HepG2 (cell line): ENCODE measurements around the gene MYADML2. TPM values are rescaled to one million over a fixed set of nuclear protein-coding genes. Genes with fewer than 3 reads are reported as not detected.

Source experiments
- IRF2 ChIP-seq: IDR thresholded peaks from 2 replicates; pipeline ENCODE4 v1.6.1; 2018; ENCODE audit warnings: missing genetic modification reagents, missing compliant biosample characterization
- RAD21 ChIP-seq: fragments of 450-650 bp; formaldehyde crosslinking; IDR thresholded peaks from 2 replicates; pipeline ENCODE4 v1.5.0; 2020; ENCODE audit warnings: mild to moderate bottlenecking
- RELA ChIP-seq: sonication (generic); formaldehyde crosslinking; IDR thresholded peaks from 2 replicates; pipeline ENCODE4 v1.4.0; 2020; ENCODE audit warnings: missing genetic modification reagents
- ZNF883 ChIP-seq: sonication (generic); formaldehyde crosslinking; IDR thresholded peaks from 2 replicates; pipeline ENCODE4 v1.5.1; 2020; ENCODE audit warnings: mild to moderate bottlenecking, missing genetic modification reagents; ENCODE audit errors: not compliant biosample characterization
- polyA plus RNA-seq, 8 experiments: library from polyadenylated mRNA; depleted of rRNA in 3 of 8; stranded (reverse) in 7 of 8; unstranded in 1 of 8; fragments of >200 nt; fragmentation: Illumina TruSeq in 4 of 8; extraction: Trizol in 4 of 8; gene quantifications; 2 replicates each; pipeline versions ENCODE4 v1.2.1 to v1.2.3, GENCODE V29; 2011 to 2016; ENCODE audit warnings: low read depth in 4 of 8, missing spikeins in 1 of 8, mixed read lengths in 1 of 8; ENCODE audit not compliant: insufficient read depth in 1 of 8
- total RNA-seq, 5 experiments: library from RNA; depleted of rRNA; stranded (reverse); fragments of >200 nt; fragmentation: Illumina TruSeq; extraction: Trizol; gene quantifications; 2 replicates each; pipeline ENCODE4 v1.2.3, GENCODE V29; 2016; ENCODE audit warnings: low read depth in 1 of 5
- TF ChIP-seq, protein P1 (sequence below): IDR thresholded peaks from 2 replicates; pipeline ENCODE4 v1.6.1; 2016; ENCODE audit warnings: low read depth, control low read depth
- TF ChIP-seq, protein P2 (sequence below): sonication (generic); formaldehyde crosslinking; IDR thresholded peaks from 2 replicates; pipeline ENCODE4 v1.9.0; 2021; ENCODE audit warnings: mild to moderate bottlenecking, missing genetic modification reagents
- TF ChIP-seq, protein P3 (sequence below): sonication (generic); formaldehyde crosslinking; IDR thresholded peaks from 2 replicates; pipeline ENCODE4 v1.4.0; 2020; ENCODE audit warnings: missing genetic modification reagents
- TF ChIP-seq, protein P4 (sequence below): sonication (generic); formaldehyde crosslinking; IDR thresholded peaks from 2 replicates; pipeline ENCODE4 v1.5.1; 2020; ENCODE audit warnings: mild to moderate bottlenecking, missing genetic modification reagents, moderate library complexity

The MYADML2 gene
- total and polyA plus RNA-seq, 2 of the 13 experiments (the other 11 are each of a cell fraction or from before 2014, with no cell fraction given), result not detected

DNA sequence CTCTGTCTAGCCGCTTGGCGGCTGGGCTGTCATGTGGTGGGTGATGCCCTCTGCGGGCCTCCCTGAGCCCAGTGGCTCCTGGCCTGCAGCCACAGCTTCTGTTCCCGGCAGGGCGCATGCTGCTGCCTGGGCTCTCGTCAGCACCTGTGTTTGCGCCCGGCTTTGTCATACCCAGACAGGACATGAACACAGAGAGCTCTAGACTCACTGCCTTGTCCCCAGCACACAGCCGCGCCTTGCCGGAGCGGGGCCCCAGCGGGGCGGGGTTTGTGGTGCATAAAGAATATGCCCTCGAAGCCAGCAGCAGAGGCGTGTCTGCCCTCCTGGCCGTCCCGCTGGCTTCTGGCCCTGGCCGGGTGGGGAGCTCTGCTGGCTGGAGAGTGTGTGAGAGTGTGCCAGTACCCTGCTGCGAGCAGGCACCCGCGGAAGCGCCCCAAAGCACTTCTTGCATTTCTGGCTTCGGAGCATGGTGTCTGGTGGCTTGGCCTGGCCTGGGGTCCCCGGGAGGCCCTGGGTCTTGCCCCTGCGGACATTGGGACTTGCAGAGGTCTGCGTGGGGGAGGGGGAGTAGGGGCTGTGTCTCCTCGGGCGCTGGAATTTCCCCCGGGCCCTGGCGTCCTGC, 44.8 kb upstream of the MYADML2 start (continued):
- TF ChIP-seq, protein P1, sequence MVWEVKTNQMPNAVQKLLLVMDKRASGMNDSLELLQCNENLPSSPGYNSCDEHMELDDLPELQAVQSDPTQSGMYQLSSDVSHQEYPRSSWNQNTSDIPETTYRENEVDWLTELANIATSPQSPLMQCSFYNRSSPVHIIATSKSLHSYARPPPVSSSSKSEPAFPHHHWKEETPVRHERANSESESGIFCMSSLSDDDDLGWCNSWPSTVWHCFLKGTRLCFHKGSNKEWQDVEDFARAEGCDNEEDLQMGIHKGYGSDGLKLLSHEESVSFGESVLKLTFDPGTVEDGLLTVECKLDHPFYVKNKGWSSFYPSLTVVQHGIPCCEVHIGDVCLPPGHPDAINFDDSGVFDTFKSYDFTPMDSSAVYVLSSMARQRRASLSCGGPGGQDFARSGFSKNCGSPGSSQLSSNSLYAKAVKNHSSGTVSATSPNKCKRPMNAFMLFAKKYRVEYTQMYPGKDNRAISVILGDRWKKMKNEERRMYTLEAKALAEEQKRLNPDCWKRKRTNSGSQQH (CRISPR knock-in tag), result no peak
- TF ChIP-seq RELA (CRISPR knock-in tag) (peak; percentile 51; the same call in 1 of the 2 replicates), IRF2 (peak; percentile 72), RAD21 (CRISPR knock-in tag) (peak; percentile 88), ZNF883 (CRISPR knock-in tag) (no peak)
- TF ChIP-seq, protein P2, sequence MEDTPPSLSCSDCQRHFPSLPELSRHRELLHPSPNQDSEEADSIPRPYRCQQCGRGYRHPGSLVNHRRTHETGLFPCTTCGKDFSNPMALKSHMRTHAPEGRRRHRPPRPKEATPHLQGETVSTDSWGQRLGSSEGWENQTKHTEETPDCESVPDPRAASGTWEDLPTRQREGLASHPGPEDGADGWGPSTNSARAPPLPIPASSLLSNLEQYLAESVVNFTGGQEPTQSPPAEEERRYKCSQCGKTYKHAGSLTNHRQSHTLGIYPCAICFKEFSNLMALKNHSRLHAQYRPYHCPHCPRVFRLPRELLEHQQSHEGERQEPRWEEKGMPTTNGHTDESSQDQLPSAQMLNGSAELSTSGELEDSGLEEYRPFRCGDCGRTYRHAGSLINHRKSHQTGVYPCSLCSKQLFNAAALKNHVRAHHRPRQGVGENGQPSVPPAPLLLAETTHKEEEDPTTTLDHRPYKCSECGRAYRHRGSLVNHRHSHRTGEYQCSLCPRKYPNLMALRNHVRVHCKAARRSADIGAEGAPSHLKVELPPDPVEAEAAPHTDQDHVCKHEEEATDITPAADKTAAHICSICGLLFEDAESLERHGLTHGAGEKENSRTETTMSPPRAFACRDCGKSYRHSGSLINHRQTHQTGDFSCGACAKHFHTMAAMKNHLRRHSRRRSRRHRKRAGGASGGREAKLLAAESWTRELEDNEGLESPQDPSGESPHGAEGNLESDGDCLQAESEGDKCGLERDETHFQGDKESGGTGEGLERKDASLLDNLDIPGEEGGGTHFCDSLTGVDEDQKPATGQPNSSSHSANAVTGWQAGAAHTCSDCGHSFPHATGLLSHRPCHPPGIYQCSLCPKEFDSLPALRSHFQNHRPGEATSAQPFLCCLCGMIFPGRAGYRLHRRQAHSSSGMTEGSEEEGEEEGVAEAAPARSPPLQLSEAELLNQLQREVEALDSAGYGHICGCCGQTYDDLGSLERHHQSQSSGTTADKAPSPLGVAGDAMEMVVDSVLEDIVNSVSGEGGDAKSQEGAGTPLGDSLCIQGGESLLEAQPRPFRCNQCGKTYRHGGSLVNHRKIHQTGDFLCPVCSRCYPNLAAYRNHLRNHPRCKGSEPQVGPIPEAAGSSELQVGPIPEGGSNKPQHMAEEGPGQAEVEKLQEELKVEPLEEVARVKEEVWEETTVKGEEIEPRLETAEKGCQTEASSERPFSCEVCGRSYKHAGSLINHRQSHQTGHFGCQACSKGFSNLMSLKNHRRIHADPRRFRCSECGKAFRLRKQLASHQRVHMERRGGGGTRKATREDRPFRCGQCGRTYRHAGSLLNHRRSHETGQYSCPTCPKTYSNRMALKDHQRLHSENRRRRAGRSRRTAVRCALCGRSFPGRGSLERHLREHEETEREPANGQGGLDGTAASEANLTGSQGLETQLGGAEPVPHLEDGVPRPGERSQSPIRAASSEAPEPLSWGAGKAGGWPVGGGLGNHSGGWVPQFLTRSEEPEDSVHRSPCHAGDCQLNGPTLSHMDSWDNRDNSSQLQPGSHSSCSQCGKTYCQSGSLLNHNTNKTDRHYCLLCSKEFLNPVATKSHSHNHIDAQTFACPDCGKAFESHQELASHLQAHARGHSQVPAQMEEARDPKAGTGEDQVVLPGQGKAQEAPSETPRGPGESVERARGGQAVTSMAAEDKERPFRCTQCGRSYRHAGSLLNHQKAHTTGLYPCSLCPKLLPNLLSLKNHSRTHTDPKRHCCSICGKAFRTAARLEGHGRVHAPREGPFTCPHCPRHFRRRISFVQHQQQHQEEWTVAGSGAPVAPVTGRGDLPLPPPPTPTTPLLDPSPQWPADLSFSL, result no peak
- TF ChIP-seq, protein P3, sequence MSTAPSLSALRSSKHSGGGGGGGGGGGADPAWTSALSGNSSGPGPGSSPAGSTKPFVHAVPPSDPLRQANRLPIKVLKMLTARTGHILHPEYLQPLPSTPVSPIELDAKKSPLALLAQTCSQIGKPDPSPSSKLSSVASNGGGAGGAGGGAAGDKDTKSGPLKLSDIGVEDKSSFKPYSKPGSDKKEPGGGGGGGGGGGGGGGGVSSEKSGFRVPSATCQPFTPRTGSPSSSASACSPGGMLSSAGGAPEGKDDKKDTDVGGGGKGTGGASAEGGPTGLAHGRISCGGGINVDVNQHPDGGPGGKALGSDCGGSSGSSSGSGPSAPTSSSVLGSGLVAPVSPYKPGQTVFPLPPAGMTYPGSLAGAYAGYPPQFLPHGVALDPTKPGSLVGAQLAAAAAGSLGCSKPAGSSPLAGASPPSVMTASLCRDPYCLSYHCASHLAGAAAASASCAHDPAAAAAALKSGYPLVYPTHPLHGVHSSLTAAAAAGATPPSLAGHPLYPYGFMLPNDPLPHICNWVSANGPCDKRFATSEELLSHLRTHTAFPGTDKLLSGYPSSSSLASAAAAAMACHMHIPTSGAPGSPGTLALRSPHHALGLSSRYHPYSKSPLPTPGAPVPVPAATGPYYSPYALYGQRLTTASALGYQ (CRISPR knock-in tag), result peak; percentile 54
- TF ChIP-seq, protein P4, sequence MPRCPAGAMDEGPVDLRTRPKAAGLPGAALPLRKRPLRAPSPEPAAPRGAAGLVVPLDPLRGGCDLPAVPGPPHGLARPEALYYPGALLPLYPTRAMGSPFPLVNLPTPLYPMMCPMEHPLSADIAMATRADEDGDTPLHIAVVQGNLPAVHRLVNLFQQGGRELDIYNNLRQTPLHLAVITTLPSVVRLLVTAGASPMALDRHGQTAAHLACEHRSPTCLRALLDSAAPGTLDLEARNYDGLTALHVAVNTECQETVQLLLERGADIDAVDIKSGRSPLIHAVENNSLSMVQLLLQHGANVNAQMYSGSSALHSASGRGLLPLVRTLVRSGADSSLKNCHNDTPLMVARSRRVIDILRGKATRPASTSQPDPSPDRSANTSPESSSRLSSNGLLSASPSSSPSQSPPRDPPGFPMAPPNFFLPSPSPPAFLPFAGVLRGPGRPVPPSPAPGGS, result peak; percentile 74; the same call in 1 of the 2 replicates
